GM19452 (cell line): ENCODE results near the gene SHC3.

Experiments used
- ATAC-seq: cut with Tn5 transposase; IDR thresholded peaks from one replicate; pipeline ENCODE4 v1.9.1; 2021; ENCODE audit not compliant: unreplicated experiment

The SHC3 gene

DNA sequence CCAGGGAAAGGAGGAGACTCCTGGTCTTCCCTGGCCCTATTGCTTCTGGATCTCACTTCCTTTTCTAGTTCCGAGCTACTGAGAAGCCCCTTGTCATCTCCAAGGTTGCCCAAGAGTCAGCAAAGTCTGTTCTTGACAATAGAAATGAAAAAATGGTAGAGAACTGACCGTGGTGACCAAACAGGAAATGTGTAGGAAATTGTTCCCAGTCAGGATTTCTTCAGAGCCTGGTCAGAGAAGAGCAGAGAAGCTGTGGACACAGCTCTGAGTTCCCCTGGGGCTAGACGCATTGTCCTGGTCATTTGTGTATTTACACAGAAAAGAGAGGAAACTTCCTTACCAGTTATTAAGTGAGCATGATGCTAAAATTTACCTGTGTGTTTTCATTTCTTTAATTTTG, 151.7 kb downstream of the SHC3 start:
- ATAC-seq = no peak

DNA sequence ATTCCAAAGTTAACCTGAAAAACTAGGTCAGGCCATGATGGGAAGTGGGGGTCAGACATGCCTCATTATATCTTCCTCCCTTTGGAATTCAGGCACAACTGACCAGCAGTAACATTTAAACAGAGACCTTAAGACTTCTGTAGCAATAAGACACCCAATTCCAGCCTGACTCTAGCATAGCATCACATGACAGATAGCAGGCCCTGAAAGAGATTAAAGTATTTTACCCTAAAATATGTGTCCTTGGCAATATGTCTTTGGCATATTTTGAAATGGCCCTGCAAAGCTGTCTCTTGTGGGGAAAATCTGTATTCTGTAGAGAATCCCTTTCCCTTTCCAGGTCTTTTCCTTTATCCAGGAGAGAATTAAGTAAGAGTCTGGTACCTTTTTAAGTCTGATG, 153.1 kb downstream of the SHC3 start:
- ATAC-seq = no peak

DNA sequence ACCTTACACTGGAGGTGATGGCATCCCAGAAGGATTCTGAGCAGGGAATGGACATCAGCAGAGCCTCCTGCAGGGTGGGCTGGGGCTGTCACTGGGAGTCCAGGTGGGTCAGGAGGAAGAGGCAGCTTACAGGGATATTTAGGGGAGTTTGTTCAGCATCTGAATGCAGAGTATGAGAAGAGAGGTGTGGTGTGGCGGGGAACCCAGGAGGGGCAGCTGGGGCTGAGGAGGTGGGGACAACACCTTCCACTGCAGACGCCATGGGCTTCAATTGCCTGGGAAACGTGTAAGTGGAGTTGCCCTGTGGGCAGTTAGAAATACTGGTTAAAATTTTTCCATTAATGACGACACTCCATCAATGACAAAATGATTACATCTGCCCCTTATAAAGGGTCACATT, 153.9 kb downstream of the SHC3 start:
- ATAC-seq = no peak

DNA sequence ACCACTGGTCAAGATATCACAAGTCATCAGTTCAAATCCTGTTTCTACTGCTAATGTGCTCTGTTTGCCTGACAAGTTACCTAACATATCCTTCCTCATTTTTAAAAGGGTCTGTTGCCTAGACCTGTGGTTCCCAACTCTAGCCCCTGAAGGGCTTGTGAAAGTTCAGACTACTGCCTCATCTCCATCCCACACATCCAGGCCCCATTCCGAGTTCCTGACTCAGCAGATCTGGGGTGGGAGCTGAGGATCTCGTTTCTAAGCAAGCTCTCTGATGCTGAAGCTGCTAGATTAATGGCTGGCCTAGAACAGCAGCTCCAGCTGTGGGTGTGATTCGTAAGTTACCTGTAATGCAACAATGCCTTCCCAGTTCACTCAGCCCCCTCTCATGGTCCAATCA, 154.9 kb downstream of the SHC3 start:
- no peak for ATAC-seq

DNA sequence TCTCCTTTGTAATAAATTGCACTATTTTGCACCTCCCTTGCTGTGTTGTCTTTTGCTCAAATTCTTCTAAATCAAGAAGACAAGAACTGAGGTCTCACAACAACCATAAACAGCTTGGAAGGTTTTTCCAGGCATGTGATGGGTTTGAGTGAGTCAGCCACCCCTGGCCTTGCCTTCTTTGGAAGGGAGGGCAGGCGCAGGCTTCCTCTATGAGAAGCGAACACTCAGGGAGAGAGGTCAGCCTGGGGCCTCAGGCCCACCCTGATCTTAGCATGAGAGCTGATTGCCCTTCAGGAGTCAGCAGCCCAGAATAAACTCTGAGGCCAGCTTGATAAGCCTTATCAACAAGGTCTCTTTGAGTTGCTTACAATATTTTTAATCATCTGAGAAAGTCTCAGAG, 155.7 kb downstream of the SHC3 start:
- no peak for ATAC-seq

DNA sequence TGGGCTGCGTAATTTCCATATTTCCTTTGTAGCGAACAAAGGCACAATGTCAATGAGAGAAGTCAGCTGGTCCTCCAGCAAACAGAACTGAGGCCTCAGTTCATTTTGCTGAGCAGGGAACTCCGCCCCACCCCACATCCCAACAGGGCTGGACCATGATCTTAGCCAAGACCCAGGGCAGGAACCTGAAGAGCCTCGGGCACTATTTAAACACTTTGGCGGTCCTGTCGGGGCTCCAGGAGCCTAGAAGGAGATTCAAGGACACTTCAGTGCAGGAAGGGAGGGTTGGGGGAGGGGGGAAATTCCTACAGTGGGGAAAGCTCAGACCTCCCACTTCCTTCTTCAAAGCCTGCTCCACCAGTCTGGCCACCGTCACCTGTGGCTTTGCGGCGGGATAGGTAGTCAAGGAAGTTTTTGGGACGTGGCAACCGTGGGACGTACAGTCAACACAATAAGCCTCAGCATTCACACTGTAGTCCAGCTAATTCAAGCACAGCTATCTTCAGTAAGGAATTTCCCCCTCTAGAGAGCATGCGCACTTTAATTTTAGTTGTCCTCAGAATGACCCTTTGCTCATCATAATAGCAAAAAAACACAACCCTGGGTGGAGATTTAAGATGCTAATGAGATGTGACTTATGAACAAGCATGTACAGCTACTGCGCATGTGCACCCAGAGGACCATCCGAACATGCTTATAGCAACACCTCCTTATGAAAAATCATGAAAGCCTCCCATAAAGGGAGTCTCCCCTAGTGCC, 156.4 kb downstream of the SHC3 start:
- no peak for ATAC-seq

DNA sequence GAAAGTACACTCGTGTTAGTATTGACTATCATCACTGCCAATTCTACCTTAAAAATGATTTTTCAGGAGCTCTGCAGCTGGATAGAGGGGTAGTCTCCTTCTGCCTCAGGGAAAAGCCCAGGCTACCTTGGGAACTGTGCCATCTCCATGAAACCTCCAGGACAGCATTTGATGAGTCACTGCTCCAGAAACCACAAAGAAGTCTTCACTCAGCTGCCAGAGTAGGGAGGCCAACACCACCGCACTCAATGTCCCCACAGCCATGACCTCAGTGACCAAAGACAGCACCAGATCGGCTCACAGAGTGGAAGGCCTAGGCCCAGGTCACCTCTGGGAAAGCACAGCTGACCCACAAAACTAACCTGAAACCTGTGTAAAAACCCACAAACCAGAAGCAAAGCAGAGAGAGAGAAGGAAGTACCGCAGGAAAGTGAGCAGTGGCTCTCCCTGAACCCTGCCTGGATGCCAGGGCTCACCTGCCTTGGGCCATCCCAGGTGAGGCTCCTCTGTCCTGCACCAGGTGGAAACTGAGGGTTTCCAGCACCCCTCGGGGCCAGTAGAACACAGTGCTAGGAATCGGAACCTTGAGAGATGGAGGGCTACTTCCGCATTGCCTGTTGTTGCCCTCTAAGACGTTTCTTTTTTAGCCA, 157.3 kb downstream of the SHC3 start:
- ATAC-seq = no peak

DNA sequence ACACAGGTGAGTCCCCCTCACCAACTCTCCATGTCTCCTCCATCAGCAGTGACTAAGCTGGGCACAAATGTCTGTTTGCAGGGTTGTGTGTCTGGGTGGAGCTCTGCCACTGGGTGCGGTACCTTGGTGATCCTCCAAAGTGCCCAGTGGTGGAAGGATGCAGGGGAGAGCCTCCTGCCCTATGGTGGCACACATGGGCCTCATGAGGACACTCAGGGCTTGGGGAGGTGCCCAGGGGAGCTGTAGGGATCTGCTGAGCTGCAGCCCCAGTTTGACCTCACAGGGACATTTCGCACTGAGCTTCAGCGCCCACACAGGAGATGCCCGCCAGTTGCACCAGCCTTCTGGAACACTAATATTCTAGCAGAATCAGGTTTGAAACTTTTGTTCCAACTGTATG, 157.9 kb downstream of the SHC3 start:
- ATAC-seq = no peak

DNA sequence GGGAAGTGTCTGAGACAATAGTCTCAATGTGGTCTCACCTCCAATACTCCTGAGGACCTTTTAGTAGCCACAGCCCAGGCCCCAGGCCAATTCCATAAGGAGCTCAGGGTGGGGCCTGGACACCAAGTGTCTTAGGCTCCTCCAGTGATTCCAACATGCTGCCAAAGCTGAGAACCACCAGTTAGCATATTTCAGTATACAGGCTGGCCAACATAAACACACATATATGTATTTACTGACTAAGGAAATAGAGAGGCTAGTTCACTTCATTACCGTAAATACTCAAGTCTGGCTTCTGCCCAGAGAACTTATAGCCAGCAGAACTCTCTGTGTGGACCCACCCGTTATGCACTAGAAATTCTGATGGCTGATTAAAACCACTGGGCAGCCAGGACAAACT, 163.3 kb downstream of the SHC3 start:
- no peak for ATAC-seq

DNA sequence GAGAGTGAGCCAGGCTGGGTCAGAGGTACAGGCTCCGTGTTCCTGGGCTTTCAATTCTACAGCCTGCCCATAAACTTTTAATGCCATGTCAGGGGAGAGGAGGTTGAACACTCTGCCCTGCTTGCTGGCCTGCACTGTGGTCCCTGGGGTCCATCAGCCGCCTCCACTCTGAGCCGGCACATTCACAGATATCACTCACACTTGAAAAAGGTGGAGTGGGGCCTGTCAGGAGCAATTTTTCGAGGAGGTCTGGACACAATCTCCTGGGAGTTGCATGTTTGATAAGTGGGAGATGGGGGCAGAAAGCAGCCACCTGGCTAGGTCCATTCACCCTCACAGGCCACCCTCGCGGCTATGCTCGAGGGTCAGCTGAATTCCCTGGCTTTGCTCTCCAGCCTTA, 164.5 kb downstream of the SHC3 start:
- ATAC-seq = no peak

DNA sequence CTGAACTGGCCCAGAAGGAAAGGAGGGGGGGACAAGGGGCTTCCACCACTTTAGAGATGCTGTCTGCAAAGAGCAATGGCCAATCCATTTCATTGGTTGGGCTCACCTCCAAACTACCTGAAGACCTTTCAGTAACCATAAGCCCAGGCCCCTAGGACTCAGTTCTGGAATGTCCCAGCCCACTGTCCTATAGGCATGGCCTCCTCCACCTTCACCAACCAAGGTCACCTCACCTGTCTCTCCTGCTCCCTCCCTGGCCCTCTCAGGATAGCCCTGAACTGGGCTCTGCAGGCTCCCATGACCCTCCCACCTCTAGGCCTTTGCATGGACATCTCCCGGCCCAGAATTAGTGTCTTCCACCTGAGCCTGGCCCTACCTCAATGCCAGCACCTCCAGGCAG, 165.0 kb downstream of the SHC3 start:
- ATAC-seq = no peak

DNA sequence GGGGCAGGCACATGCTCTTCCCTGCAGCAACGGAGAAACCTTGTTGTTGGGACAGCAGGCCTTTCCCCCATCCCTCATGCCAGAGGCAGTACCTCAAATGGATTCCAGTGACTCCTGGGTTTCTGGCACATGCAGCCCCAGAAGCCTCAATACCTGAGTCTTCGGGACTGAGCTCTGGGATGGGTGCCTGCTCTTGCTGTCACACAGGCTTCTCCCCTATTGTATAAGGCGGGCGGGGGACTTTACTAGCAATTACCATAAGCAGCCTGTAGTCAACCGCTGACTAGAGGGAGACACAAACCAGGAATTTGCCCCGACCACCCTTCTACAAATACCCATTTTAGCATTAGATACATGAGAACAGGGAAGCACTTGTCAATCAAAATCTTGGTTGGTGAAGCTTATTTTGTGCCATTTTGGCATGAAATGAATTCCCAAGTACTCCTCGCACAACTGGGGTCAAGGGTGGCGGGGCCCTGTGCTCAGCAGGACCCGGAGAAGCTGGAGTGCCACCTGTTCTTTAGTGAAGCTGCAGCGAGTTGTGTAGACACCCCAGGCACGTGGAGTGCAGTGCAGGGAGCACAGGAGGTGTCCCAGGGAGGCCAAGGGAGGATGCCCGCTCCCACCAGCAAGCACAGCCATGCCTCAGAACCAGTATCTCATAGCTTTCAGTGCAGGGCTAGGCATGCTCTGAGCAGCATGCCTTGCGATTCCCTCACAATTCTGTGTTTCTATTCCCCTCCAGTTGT, 166.2 kb downstream of the SHC3 start:
- no peak for ATAC-seq

DNA sequence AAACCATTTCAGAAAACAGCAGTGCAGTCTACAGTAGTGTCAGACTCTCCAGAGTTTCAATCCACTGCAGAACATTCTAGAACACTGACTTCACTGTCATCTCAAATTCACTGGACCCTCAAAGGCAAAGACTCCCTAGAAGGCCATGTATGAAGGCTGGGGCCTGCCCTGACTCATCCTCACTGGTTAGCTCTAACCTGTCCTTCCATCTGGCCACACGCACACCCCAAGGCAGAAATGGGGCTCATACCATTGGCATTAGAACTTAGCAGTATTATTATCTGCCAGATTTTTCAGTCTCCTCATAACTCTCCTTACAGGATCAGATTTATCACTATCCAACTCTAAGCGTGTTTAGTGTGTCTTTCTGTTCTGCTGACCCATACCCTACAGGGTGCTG, 166.9 kb downstream of the SHC3 start:
- no peak for ATAC-seq

DNA sequence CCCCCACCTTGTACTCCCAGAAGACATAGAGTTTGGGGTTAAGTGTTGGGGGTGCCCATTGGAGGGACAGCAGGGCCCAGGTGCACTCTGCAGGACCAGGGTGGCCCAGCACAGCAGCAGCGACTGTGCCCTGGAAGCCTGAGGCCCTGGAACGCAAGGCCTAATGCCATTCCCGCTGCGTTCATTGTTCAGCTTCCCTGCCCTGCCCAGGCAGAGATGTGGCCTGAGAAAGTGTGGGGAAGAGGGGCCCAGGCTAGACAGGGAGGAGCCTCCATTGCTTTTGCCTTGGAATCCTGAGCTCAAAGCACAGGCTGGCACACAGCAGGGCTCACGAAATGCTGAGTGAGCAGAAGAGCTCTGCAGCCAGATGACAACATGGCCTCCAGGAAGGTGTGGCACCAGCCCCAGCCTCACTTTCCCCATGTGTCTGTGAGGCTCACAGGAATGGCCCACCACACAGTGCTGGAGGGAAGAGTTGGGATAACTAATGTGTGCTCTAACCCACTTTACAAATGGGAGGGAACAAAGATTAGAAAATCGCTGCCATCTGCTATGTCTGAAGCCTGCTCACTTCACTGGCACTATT, 168.0 kb downstream of the SHC3 start:
- no peak for ATAC-seq

DNA sequence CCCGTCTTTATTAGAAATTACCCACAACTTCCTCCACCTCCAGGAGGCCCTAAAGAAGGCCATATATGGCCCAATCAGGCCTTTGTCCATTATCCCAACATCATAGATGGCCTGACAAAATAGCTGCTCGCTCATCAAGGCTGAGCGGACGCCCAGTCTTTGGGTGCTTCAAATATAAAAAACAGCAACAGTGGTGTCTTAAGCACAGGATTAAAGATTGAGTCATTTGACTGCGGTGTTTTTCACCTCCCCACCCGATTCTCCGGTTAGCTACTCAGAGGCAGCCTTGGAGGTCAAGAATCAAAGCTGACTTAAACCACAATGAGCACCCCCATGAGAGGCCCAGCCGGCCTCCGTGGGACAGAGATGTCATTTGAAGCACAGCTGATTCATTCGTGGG, 168.6 kb downstream of the SHC3 start:
- ATAC-seq = no peak

DNA sequence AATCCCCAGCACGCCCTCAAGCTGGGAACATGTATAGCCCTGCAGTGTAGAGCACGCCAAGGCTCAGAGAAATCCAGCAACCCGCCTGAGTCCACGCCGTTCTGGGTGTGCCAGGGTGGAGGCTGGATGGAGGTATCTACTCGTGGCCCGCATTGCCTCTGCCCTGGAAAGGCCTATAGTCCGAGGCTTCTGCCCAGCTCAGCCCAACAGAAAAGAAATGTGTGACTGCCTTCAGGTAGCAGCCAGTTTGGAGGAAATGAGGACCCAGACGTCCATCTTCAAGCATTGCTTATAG, 169.1 kb downstream of the SHC3 start:
- no peak for ATAC-seq

DNA sequence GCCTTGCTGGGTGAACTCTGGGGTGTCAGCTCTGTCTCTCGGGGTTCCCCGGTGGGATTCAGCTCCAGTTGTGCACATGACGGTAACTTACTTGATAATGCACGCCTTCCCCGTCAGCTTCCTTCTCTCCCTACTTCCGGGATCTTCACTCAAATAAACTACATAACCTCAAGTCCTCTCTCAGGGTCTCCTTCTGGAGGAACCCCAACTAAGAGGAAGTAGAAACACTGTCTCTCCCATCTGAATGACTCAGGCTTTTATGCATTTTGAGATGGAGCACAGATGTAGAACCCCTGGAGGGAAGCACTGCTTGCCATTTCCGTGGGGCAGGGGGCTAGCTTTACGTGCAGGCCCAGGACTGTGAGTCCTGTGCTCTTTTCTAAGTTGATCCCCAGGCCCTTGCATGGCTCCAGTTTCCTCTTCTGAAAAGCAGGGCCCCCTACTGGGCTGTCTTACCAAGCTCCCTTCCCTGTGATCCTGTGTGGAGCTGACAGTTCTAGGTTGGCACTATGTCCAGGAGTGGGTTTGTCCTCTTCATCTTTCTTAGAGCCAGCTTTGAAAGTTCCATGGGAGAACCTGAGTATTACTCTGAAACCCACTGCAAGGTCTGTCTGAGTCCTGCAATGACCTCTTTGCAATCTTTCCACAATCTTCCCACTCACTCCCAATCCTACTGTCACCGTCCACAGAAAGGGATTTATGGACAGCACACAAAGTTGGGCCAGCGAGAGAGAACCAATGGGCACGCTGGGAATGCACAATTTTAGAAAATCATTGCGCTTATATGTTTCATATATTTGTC, 169.7 kb downstream of the SHC3 start:
- no peak for ATAC-seq

DNA sequence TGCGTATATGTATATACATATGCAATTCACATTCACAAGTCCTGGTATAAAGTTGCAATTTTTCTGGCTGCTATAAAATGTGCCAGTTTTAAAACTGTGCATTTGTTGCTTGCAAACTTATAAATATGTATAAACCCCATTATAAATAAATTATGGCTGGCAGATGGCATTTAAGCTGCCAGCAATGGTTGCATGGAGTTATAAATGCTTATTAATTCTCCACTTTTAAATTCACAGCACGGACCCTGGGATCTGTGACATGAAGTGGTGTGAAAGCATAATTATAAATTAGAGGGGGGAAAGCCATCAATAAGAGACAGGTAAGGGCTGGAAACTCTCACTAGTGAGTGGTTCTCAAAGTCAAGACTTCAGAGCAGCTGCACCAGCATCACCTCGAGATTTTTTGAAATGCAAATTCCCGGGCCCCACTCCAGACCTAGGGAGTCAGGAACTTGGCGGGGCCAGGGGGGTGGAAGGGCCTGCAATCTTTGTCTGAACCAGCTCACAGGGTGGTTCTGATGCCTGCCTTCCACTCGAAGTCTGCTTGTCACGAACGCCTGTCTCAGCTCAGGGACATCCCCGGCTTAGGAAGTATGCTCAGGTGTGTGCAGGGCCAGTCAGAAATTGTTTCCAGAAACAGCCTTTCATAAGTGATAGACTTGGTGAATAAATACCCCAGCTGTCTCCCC, 170.4 kb downstream of the SHC3 start:
- ATAC-seq = no peak

DNA sequence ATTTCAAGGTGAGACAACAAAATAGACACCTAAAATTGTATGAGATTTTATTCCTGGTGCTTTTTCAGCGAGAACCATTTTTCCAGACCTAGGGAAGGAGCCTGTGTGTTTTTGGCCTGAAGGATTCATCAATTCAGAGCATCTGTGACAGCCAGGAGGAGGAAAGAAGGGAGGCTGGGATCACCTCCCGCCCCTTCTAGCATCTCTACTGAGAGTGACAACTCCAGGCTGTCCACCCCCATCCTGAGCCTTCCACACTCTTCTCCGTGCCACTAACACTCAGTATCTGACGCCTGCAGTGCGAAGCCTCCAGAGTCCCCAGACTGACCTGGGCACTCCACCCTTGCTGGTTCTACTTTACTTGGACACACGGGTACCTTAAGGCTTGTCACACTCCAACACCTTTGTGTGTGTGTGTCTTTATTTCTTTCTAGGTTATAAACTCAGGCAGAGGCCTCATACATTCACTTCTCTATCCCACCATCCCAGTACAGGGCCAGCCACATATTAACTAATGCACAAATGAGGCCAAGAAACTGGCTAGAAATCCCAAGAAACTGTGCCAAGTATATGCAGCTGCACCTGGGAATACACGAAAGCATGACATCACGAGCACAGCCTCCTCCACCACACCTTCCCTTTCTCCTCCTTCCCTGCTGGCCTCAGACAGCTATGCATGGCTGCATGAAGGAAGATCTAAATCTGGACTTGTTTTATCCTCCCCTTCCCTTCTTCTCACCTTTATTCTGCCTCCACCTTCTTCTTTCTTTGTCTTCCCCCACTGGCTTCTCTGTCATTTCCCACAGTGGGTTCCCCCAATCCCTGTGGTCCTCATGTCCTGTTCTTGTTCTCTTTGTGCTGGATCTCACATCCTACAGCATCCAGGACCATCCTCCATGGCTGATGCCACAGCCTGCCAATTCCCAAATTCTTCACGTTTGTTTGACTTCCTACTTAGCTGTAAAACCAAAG, 171.3 kb downstream of the SHC3 start:
- no peak for ATAC-seq

DNA sequence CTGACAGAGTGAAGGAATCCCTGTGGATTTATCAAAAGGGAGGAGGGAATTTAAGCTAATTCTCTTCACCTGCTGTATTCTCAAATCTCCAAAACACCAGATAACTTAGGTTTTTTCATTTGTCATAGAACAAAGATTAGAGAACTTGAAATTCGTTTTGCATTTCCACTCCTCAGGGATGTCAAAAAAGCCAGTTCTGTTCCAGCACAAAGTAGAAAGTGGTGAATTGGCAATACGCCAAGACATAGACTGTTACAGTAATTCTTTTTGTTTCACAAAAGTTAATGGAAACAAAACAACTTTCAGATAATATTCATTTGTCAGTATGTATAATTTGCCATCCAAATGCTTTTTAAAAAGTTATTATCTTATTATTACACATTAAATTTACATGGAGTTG, 172.4 kb downstream of the SHC3 start:
- ATAC-seq = no peak
